Keratinocyte (primary cell): Measurements from ENCODE around the gene OR5K3. TPM values are rescaled to one million over a fixed set of nuclear protein-coding genes. Genes with fewer than 3 reads are reported as not detected.

ENCODE experiments used
- DNase-seq: peaks from one replicate; pipeline ENCODE4 v3.0.0-alpha.2; 2011; ENCODE audit warnings: low read depth, missing footprints, low spot score
- FAIRE-seq: peaks from 2 replicates; lab custom pipeline; 2011; peaks lifted over from hg19 to GRCh38; lab: Jason Lieb, UNC
- H2AFZ ChIP-seq: 2 replicates; pipeline ENCODE4 v1.6.0; 2012; ENCODE audit warnings: low read length, control low read depth, inconsistent platforms; ENCODE audit not compliant: control insufficient read depth
- H3K27ac ChIP-seq: 2 replicates; pipeline ENCODE4 v1.5.1; 2011; ENCODE audit warnings: low read length; ENCODE audit not compliant: control insufficient read depth, insufficient read depth
- H3K27me3 ChIP-seq: 3 replicates; pipeline ENCODE4 v1.6.0; 2011; ENCODE audit warnings: low read length; ENCODE audit not compliant: control insufficient read depth, insufficient read depth; ENCODE audit errors: extremely low read depth
- H3K36me3 ChIP-seq, 2 experiments: 2 replicates in 1 of 2; 3 replicates in 1 of 2; pipeline ENCODE4 v1.5.1; 2011; ENCODE audit warnings: low read length in 2 of 2, mild to moderate bottlenecking in 1 of 2; ENCODE audit not compliant: control insufficient read depth in 2 of 2, insufficient read depth in 2 of 2; ENCODE audit errors: extremely low read depth in 1 of 2
- H3K4me1 ChIP-seq: 3 replicates; pipeline ENCODE4 v1.5.1; 2011; ENCODE audit warnings: low read length; ENCODE audit not compliant: control insufficient read depth, insufficient read depth; ENCODE audit errors: extremely low read depth
- H3K4me2 ChIP-seq: 3 replicates; pipeline ENCODE4 v1.6.0; 2011; ENCODE audit warnings: low read depth, low read length; ENCODE audit not compliant: control insufficient read depth, insufficient read depth; ENCODE audit errors: extremely low read depth
- H3K4me3 ChIP-seq, 3 experiments: fragments of 200-600 bp in 1 of 3; sonication (generic) in 1 of 3; 2 replicates in 2 of 3; 3 replicates in 1 of 3; pipeline ENCODE4 v1.5.1; 2011 to 2016; ENCODE audit warnings: low read length in 3 of 3, mild to moderate bottlenecking in 3 of 3, control low read depth in 2 of 3, inconsistent platforms in 1 of 3, low read depth in 1 of 3, mixed read lengths in 1 of 3, mixed run types in 1 of 3, moderate library complexity in 1 of 3; ENCODE audit not compliant: control insufficient read depth in 2 of 3, insufficient read depth in 2 of 3; ENCODE audit errors: extremely low read depth in 1 of 3
- H3K79me2 ChIP-seq: 2 replicates; pipeline ENCODE4 v1.6.0; 2012; ENCODE audit warnings: low read length; ENCODE audit not compliant: control insufficient read depth, insufficient read depth
- H3K9ac ChIP-seq: 3 replicates; pipeline ENCODE4 v1.6.0; 2011; ENCODE audit warnings: low read length; ENCODE audit not compliant: control insufficient read depth, insufficient read depth; ENCODE audit errors: extremely low read depth
- H3K9me1 ChIP-seq: 3 replicates; pipeline ENCODE4 v1.6.0; 2011; ENCODE audit warnings: low read length; ENCODE audit not compliant: control insufficient read depth, insufficient read depth; ENCODE audit errors: extremely low read depth
- H3K9me3 ChIP-seq: 2 replicates; pipeline ENCODE4 v1.5.1; 2012; ENCODE audit warnings: low read depth, low read length; ENCODE audit not compliant: control insufficient read depth
- H4K20me1 ChIP-seq: 3 replicates; pipeline ENCODE4 v1.6.0; 2011; ENCODE audit warnings: low read length; ENCODE audit not compliant: control insufficient read depth, insufficient read depth; ENCODE audit errors: extremely low read depth
- CTCF ChIP-seq, 3 experiments: IDR thresholded peaks in 1 of 3; conservative IDR thresholded peaks in 1 of 3; optimal IDR thresholded peaks in 1 of 3; 2 replicates in 2 of 3; 3 replicates in 1 of 3; pipeline versions ENCODE3 to v1.5.1; 2011; ENCODE audit warnings: low read length in 3 of 3, mild to moderate bottlenecking in 3 of 3, moderate library complexity in 2 of 3, control low read depth in 1 of 3, inconsistent platforms in 1 of 3; ENCODE audit not compliant: insufficient read depth in 2 of 3; ENCODE audit errors: extremely low read depth in 1 of 3
- EZH2 ChIP-seq: IDR thresholded peaks from one replicate; pipeline ENCODE4 v1.6.1; 2012; ENCODE audit warnings: inconsistent platforms, mild to moderate bottlenecking, low read length, moderate library complexity
- dilution Hi-C: fragments of 300-500 bp; cut with MboI; formaldehyde crosslinking; loops from one replicate; pipeline ENCODE4 v1.7.0; 2020; ENCODE audit warnings: low sequenced_read_pairs; ENCODE audit not compliant: extremely low pct_ligation_motif_present
- polyA plus RNA-seq, 5 experiments: library from polyadenylated mRNA; depleted of rRNA in 3 of 5; stranded (reverse) in 3 of 5; stranded (forward) in 1 of 5; unstranded in 1 of 5; fragments of >200 nt; gene quantifications; 1 replicate in 1 of 5; 2 replicates in 3 of 5; 3 replicates in 1 of 5; pipeline versions ENCODE4 v1.2.1 to v1.2.3, GENCODE V29; 2011 to 2012; ENCODE audit warnings: missing spikeins in 2 of 5, low read depth in 1 of 5, low replicate concordance in 1 of 5

OR5K3 gene
- polyA plus RNA-seq, 1 donor (not counting 4 experiments of a cell fraction or from before 2014, with no cell fraction given) = not detected

GRCh38 chr3:98353554-98353953 is 36.9 kb upstream of the OR5K3 start, which contains the start of gene OR5K4:
TSS of gene OR5K4 (plus strand) at chr3:98353854. CDS start at chr3:98353854, 0 bp downstream.
- Histone ChIP-seq H3K9ac (no peak within 1 kb of the TSS), H3K79me2 (no peaks in the 10 kb centered on the region), H3K27me3 (no peaks in the 10 kb centered on the region), H3K4me2 (no peak within 1 kb of the TSS), H3K9me1 (no peaks in the 10 kb centered on the region), H3K4me3 (no peak within 1 kb of the TSS), H3K4me1 (no peaks in the 10 kb centered on the region), H3K36me3 (no peaks in the 10 kb centered on the region), H4K20me1 (no peaks in the 10 kb centered on the region), H3K27ac (no peak within 1 kb of the TSS), H2AFZ (no peak within 1 kb of the TSS), H3K9me3 (no peaks in the 10 kb centered on the region)
- FAIRE-seq = no peak
- DNase-seq = no peak
- dilution Hi-C loops = no loop called here
- TF ChIP-seq EZH2 = no peak
- no peak for TF ChIP-seq CTCF (optimal IDR thresholded peaks at IDR 0.05 in 1 of 3, IDR thresholded peaks at IDR 0.05 in 1 of 3, conservative IDR thresholded peaks at IDR 0.05 in 1 of 3; ENCODE audit: extremely low read depth in 1 of 3, insufficient read depth in 2 of 3, low read length in 3 of 3)

DNA sequence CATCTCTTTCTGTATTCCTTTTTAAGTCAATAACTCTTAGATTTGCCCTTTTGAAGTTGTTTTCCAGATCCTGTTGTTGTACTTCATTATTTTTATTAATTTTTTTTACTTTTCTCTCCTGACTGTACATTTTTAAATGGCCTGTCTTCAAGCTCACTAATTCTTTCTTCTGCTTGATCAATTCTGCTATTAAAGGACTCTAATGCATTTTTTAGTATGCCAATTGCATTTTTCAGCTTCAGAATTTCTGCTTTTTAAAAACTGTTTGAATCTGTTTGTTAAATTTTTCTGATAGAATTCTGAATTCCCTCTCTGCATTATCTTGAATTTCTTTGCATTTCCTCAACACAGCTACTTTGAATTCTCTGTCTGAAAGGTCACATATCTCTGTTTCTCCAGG is 31.2 kb upstream of the OR5K3 start:
- FAIRE-seq (no peak), DNase-seq (no peak)
- Histone ChIP-seq H3K9ac (no peak overlapping the region), H3K79me2 (no peaks in the 10 kb centered on the region), H4K20me1 (no peaks in the 10 kb centered on the region), H3K4me3 (no peak overlapping the region), H3K9me3 (no peaks in the 10 kb centered on the region), H3K27ac (no peak overlapping the region), H2AFZ (no peak overlapping the region), H3K9me1 (no peaks in the 10 kb centered on the region), H3K27me3 (no peaks in the 10 kb centered on the region), H3K4me2 (no peak overlapping the region), H3K4me1 (peaks cover 3% of the 10 kb centered on the region), H3K36me3 (no peaks in the 10 kb centered on the region)
- dilution Hi-C loops = no loop called here
- TF ChIP-seq EZH2 = no peak
- TF ChIP-seq CTCF (optimal IDR thresholded peaks at IDR 0.05 in 1 of 3, IDR thresholded peaks at IDR 0.05 in 1 of 3, conservative IDR thresholded peaks at IDR 0.05 in 1 of 3; ENCODE audit: extremely low read depth in 1 of 3, insufficient read depth in 2 of 3, low read length in 3 of 3) = no peak
